T-cell (primary cell): ENCODE measurements around the gene WDR7. TPM values are rescaled to one million over a fixed set of nuclear protein-coding genes. Genes with fewer than 3 reads are reported as not detected.

Source experiments
- ATAC-seq, 4 experiments: fragments of 200-7000 bp in 3 of 4; fragments of 150-1000 bp in 1 of 4; cut with Tn5 transposase; replicated peaks in 1 of 4; 1 replicate in 3 of 4; 2 replicates in 1 of 4; pipeline ENCODE4 v1.10.0; 2021; ENCODE audit warnings: moderate library complexity in 3 of 4, mild to moderate bottlenecking in 2 of 4, moderate number of reproducible peaks in 1 of 4
- CTCF ChIA-PET, 2 donors: fragments of 300-600 bp; sonication (Branson Sonifier 250); formaldehyde crosslinking; loops; one replicate each; lab custom pipeline; 2022; ENCODE audit warnings: antibody characterized with exemption in 2 of 2; lab: Charles Lee
- POLR2A ChIA-PET, 2 donors: fragments of 300-600 bp; sonication (Branson Sonifier 250); formaldehyde crosslinking; loops; one replicate each; lab custom pipeline; 2022; ENCODE audit warnings: antibody characterized with exemption in 2 of 2; lab: Charles Lee
- DNase-seq, 35 experiments: peaks; one replicate each; pipeline versions ENCODE4 v3.0.0 to v3.0.0-alpha.2; 2013 to 2023
- H3K27ac ChIP-seq: one replicate; pipeline ENCODE4 v1.5.1; 2013; ENCODE audit warnings: low read length
- H3K27me3 ChIP-seq, 2 experiments: replicated peaks in 1 of 2; 1 replicate in 1 of 2; 2 replicates in 1 of 2; pipeline versions ENCODE4 v1.6.1 to v1.7.0; 2013; ENCODE audit warnings: low read length in 1 of 2, mixed read lengths in 1 of 2; ENCODE audit not compliant: control insufficient read depth in 2 of 2, insufficient read depth in 2 of 2; ENCODE audit errors: extremely low read depth in 1 of 2
- H3K36me3 ChIP-seq, 2 donors: 1 replicate in 1 of 2; 2 replicates in 1 of 2; pipeline versions ENCODE4 v1.6.1 to v1.7.0; 2013; ENCODE audit warnings: low read length in 1 of 2; ENCODE audit not compliant: control insufficient read depth in 2 of 2, insufficient read depth in 1 of 2; ENCODE audit errors: extremely low read depth in 1 of 2
- H3K4me1 ChIP-seq, 2 experiments: 1 replicate in 1 of 2; 2 replicates in 1 of 2; pipeline versions ENCODE4 v1.6.1 to v1.7.0; 2013; ENCODE audit warnings: low read length in 2 of 2, mixed read lengths in 1 of 2; ENCODE audit not compliant: insufficient read depth in 2 of 2, control insufficient read depth in 1 of 2; ENCODE audit errors: extremely low read depth in 1 of 2
- H3K4me3 ChIP-seq, 2 donors: 1 replicate in 1 of 2; 2 replicates in 1 of 2; pipeline versions ENCODE4 v1.5.1 to v1.7.0; 2013; ENCODE audit warnings: mild to moderate bottlenecking in 2 of 2, low read length in 1 of 2, moderate library complexity in 1 of 2; ENCODE audit not compliant: control insufficient read depth in 1 of 2; ENCODE audit errors: extremely low read depth in 1 of 2
- H3K9me3 ChIP-seq: 2 replicates; pipeline ENCODE4 v1.7.0; 2013
- H3K27ac Mint-ChIP-seq, 2 donors: one replicate each; pipeline ENCODE4 v1.8.0; 2020 to 2021; ENCODE audit warnings: mild to moderate bottlenecking in 2 of 2, mixed read lengths in 2 of 2
- H3K27me3 Mint-ChIP-seq, 2 donors: one replicate each; pipeline ENCODE4 v1.8.0; 2021 to 2022; ENCODE audit warnings: mixed read lengths in 2 of 2
- H3K36me3 Mint-ChIP-seq: one replicate; pipeline ENCODE4 v1.8.0; 2021; ENCODE audit warnings: mixed read lengths
- H3K4me1 Mint-ChIP-seq, 3 donors: one replicate each; pipeline ENCODE4 v1.8.0; 2020 to 2022; ENCODE audit warnings: mixed read lengths in 3 of 3, mild to moderate bottlenecking in 1 of 3
- H3K4me3 Mint-ChIP-seq, 3 donors: one replicate each; pipeline ENCODE4 v1.8.0; 2020 to 2022; ENCODE audit warnings: mild to moderate bottlenecking in 3 of 3, mixed read lengths in 3 of 3, moderate library complexity in 3 of 3
- H3K9me3 Mint-ChIP-seq, 3 donors: one replicate each; pipeline ENCODE4 v1.8.0; 2020 to 2022; ENCODE audit warnings: mixed read lengths in 3 of 3
- WGBS: methylation state at CpG from one replicate; pipeline ENCODE4 v1.1.5; 2013; ENCODE audit warnings: missing lambda C conversion rate; ENCODE audit not compliant: insufficient coverage; 5-methylcytosine and 5-hydroxymethylcytosine counted together
- total RNA-seq, 35 experiments: library from RNA in 6 of 35; stranded (reverse) in 6 of 35; fragments of 120-200 nt in 1 of 35; gene quantifications; one replicate each; pipeline versions ENCODE4 v1.2.1 to v1.2.4 and lab custom pipeline; 2013 to 2026

WDR7 gene
- total RNA-seq, 5 donors from 2014 or later (not counting 1 experiment from before 2014, with no cell fraction given), result 35.9 to 65.6 (median 41.5) TPM

DNA sequence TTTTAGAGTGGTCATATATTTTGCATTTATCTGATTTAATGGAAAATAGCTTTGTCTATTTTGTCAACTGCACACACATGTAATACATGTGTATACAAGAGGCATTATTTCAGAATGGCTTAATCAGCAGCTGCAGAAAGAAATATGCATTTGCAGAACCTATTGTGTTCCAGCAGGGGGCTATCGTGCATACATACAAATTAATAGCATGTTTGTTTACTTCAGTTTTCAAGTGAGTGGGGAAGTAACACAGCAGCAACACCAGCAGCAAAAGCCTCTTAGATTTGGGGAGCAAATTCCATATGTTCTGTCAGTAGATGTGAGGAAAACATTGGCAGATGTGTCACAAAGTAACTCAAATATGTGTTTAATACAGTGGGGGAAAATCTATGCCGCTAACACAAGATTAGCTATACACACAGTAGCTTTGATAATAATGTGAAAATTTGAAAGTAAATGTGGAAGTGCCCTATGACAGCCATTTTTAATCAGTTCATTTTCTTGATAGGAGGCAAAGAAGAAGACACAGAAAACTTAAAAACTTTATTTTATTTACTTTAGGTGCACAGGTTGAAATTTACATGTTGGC, 218.1 kb downstream of the WDR7 start:
- Mint-ChIP-seq H3K4me3 (no peak overlapping the region), H3K27me3 (no peaks in the 10 kb centered on the region), H3K4me1 (peaks cover 18 to 20% (median 20%) of the 10 kb centered on the region in 3 donors), H3K27ac (no peak overlapping the region), H3K9me3 (no peaks in the 10 kb centered on the region), H3K36me3 (no peaks in the 10 kb centered on the region)
- ChIA-PET POLR2A (interaction anchor here in 1 of 2 donors (0.7 kb wide), 1 partner anchor 44 kb away, joined by 3 read pairs; no protein-coding TSS in a partner anchor), CTCF (interaction anchor here in 1 of 2 donors (0.6 to 1.5 kb wide), 5 partner anchors 9 to 120 kb away, joined by 3 to 5 read pairs (median 3); no protein-coding TSS in a partner anchor)
- no peak for ATAC-seq
- DNase-seq, result peak in 5 of 35 experiments; percentile 1 to 41 (median 7)
- no CpG with 5 or more reads among the region's 2 CpGs for WGBS
- peaks cover 8 to 13% of the 10 kb centered on the region in 2 experiments for H3K4me1 ChIP-seq
- H3K27me3 ChIP-seq, result no peaks in the 10 kb centered on the region
- H3K9me3 ChIP-seq, result no peaks in the 10 kb centered on the region
- no peak overlapping the region for H3K4me3 ChIP-seq
- no peak overlapping the region for H3K27ac ChIP-seq
- no peaks in the 10 kb centered on the region for H3K36me3 ChIP-seq

DNA sequence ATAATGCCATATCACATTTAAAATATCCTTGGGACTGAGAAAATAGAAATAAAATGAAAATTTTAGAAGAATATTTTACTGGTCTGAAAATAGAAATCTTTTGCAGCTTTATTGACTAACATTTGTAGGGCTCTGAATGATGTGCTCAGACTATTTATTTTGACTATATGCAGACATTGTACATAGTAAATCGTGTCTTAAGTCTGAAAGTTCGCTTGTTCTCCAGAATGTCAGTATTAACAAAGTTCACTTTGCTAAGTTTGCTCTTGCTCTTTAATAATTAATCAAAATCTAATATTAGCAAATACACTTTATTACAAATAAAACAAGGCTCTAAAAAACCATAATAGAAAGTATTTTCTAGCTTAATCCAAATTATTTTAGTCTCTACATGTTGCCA, 219.8 kb downstream of the WDR7 start:
- H3K27ac Mint-ChIP-seq, result no peak overlapping the region
- WGBS, result no CpG with 5 or more reads among the region's 2 CpGs
- CTCF ChIA-PET, result no interaction called here

DNA sequence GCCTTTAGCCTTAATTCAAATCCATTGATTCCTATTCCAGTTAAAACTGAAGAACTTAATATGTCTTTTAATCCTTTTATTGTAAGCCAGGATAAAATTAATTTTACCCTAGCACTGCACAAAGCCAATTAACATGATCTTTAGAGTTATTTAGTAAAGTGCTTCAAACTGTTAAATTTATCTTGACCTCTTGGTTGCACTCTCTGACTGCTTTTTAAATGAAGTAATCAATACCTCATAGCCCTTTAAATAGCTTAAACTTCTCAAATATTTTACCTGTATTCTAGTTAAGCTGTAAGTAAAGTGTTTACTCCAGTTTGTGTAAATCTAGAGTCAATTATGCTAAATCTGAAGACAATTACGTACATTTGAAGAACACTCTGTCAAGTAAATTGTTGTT, 221.0 kb downstream of the WDR7 start:
- ATAC-seq (no peak), DNase-seq (no peak)
- H3K36me3 ChIP-seq, result no peaks in the 10 kb centered on the region
- peaks cover 8 to 13% of the 10 kb centered on the region in 2 experiments for H3K4me1 ChIP-seq
- Mint-ChIP-seq H3K9me3 (no peaks in the 10 kb centered on the region), H3K27me3 (no peaks in the 10 kb centered on the region), H3K4me1 (peaks cover 18 to 26% (median 20%) of the 10 kb centered on the region in 3 donors), H3K36me3 (peaks cover 5% of the 10 kb centered on the region), H3K4me3 (no peak overlapping the region), H3K27ac (no peak overlapping the region)
- CTCF ChIA-PET, result no interaction called here
- no CpG with 5 or more reads among the region's 1 CpG for WGBS
- H3K27ac ChIP-seq, result no peak overlapping the region
- POLR2A ChIA-PET, result interaction anchor here in 1 of 2 donors (0.5 to 0.6 kb wide), 2 partner anchors 55 to 174 kb away, joined by 4 to 6 read pairs; no protein-coding TSS in a partner anchor
- no peaks in the 10 kb centered on the region for H3K9me3 ChIP-seq
- no peak overlapping the region for H3K4me3 ChIP-seq
- H3K27me3 ChIP-seq, result no peaks in the 10 kb centered on the region

More for the DNA sequence above, 219.8 kb downstream of the WDR7 start:
- DNase-seq, result no peak
- H3K27me3 ChIP-seq, result no peaks in the 10 kb centered on the region
- Mint-ChIP-seq H3K36me3 (peaks cover 5% of the 10 kb centered on the region), H3K9me3 (no peaks in the 10 kb centered on the region), H3K4me1 (peaks cover 18 to 26% (median 20%) of the 10 kb centered on the region in 3 donors), H3K4me3 (no peak overlapping the region), H3K27me3 (no peaks in the 10 kb centered on the region)
- no peak for ATAC-seq
- H3K4me1 ChIP-seq, result peaks cover 8 to 13% of the 10 kb centered on the region in 2 experiments
- H3K27ac ChIP-seq, result no peak overlapping the region
- H3K4me3 ChIP-seq, result no peak overlapping the region
- POLR2A ChIA-PET, result interaction anchor here in 1 of 2 donors (0.5 kb wide), 1 partner anchor 15 kb away, joined by 3 read pairs; no protein-coding TSS in a partner anchor
- no peaks in the 10 kb centered on the region for H3K36me3 ChIP-seq
- no peaks in the 10 kb centered on the region for H3K9me3 ChIP-seq

DNA sequence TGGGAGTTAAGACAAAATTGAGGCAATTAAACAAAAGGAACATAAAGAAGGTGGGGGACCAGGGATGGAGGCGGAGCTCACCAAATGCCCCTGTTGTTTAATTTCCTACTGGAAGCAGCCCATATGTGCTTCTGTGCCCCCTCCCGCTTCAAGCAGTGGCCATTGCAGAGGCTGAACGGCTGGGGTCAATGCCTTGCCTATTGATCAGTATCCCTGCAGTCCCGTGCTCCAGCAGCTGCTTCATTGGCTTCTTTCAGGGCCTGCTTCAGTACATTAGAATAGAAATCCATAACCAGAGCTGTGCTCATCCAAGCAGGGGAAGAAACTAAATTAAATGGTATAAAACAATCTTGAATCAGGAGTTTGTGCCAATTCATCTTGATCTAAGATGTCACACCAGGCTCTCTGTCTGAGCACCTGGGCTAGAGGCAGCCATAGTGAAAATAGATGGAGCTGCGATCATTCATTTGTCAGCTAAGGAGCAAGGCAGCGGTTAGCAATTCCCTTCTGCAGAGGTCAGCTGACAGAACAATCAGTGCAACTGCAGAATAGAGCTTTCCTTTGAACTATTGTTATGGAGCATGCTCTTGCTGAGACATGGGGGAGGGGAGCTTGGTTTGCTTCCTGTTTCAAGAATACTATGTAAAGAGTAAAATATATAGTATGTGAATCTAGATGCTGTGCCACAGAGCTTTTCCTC, 222.4 kb downstream of the WDR7 start:
- Mint-ChIP-seq H3K4me3 (peak overlapping the region in 1 of 3 donors; percentile 60), H3K36me3 (peaks cover 6% of the 10 kb centered on the region), H3K27ac (peak overlapping the region in 1 of 2 donors; percentile 34), H3K4me1 (peaks cover 18 to 26% (median 20%) of the 10 kb centered on the region in 3 donors), H3K9me3 (no peaks in the 10 kb centered on the region), H3K27me3 (no peaks in the 10 kb centered on the region)
- Histone ChIP-seq H3K4me1 (peaks cover 8 to 13% of the 10 kb centered on the region in 2 experiments), H3K4me3 (peak overlapping the region in 1 of 2 donors; percentile 44), H3K27me3 (no peaks in the 10 kb centered on the region), H3K27ac (no peak overlapping the region), H3K9me3 (no peaks in the 10 kb centered on the region), H3K36me3 (no peaks in the 10 kb centered on the region)
- WGBS, result 77% methylated on average over 5 of the region's 6 CpGs
- CTCF ChIA-PET, result no interaction called here
- peak; percentile 45 to 88 (median 66) for ATAC-seq
- DNase-seq, result peak in 23 of 35 experiments; percentile 2 to 51 (median 20)
- POLR2A ChIA-PET, result interaction anchor here in 1 of 2 donors (0.8 kb wide), 1 partner anchor 33 kb away, joined by 6 read pairs; no protein-coding TSS in a partner anchor

DNA sequence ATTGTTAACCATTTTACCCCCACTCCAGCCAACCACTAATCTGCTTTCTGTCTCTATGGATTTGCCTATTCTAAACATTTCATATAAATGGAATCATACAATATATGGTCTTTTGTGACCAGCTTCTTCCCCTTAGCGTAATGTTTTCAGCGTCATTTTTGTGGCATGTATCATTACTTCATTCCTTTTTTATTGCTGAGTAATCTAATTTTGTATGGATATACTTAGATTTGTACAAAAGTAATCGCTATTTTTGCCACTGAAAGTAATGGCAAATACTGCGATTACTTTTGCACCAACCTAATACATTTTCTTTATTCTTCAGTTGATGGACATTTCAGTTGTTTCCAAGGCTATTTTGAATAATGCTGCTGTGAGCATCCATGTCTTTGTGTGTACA, 227.6 kb downstream of the WDR7 start:
- ATAC-seq (no peak), DNase-seq (no peak)
- Mint-ChIP-seq H3K9me3 (no peaks in the 10 kb centered on the region), H3K36me3 (peaks cover 42% of the 10 kb centered on the region), H3K4me1 (peaks cover 4 to 11% (median 4%) of the 10 kb centered on the region in 3 donors), H3K4me3 (no peak overlapping the region), H3K27me3 (no peaks in the 10 kb centered on the region), H3K27ac (no peak overlapping the region)
- ChIA-PET CTCF (interaction anchor here in 1 of 2 donors (0.6 kb wide), 1 partner anchor 75 kb away, joined by 3 read pairs; no protein-coding TSS in a partner anchor), POLR2A (no interaction called here)
- Histone ChIP-seq H3K4me3 (no peak overlapping the region), H3K27me3 (no peaks in the 10 kb centered on the region), H3K36me3 (peaks cover 0 to 5% of the 10 kb centered on the region in 2 donors), H3K27ac (no peak overlapping the region), H3K4me1 (peaks cover 2 to 3% of the 10 kb centered on the region in 2 experiments), H3K9me3 (no peaks in the 10 kb centered on the region)
- WGBS, result no CpG with 5 or more reads among the region's 4 CpGs

DNA sequence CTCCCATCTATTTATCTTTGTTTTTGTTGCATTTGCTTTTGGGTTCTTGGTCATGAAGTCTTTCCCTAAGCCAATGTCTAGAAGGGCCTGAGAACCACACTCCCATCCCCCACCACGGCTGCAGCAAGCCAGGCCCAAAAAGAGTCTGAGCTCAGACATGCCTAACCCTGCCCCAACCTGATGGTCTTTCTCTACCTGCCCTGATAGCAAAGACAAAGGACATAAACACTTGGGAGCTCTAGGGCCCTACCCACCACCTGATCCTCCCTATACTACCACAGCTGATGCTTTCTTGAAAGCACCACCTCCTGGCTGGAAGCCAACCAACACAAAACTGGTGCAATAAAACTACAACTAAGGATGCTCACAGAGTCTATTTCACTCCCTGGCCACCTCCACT, 233.4 kb downstream of the WDR7 start:
- no peak overlapping the region for H3K27ac Mint-ChIP-seq
- H3K4me3 Mint-ChIP-seq, result no peak overlapping the region
- CTCF ChIA-PET, result no interaction called here
- 100% methylated on average over 1 of the region's 1 CpG for WGBS
- no peaks in the 10 kb centered on the region for H3K27me3 Mint-ChIP-seq
- peaks cover 68% of the 10 kb centered on the region for H3K36me3 Mint-ChIP-seq
- POLR2A ChIA-PET, result no interaction called here
- H3K4me1 Mint-ChIP-seq, result peaks cover 0 to 1% (median 0%) of the 10 kb centered on the region in 3 donors
- no peaks in the 10 kb centered on the region for H3K4me1 ChIP-seq
- peaks cover 0 to 5% of the 10 kb centered on the region in 2 donors for H3K36me3 ChIP-seq
- H3K9me3 Mint-ChIP-seq, result peaks cover 2 to 6% (median 3%) of the 10 kb centered on the region in 3 donors
- H3K9me3 ChIP-seq, result no peaks in the 10 kb centered on the region
- ATAC-seq (no peak), DNase-seq (no peak)
- H3K4me3 ChIP-seq, result no peak overlapping the region
- H3K27ac ChIP-seq, result no peak overlapping the region
- H3K27me3 ChIP-seq, result no peaks in the 10 kb centered on the region
